Kidney epithelial cell (primary cell): Measurements from ENCODE around the gene ELOVL6. TPM values are rescaled to one million over a fixed set of nuclear protein-coding genes. Genes with fewer than 3 reads are reported as not detected.
"Not testable (repeated sequence)": the region's sequence is repeated elsewhere in the genome, so short reads cannot be mapped to it uniquely, and the experiment has no call there.

Source experiments
- DNase-seq: peaks from one replicate; pipeline ENCODE4 v3.0.0-alpha.2; 2010; ENCODE audit warnings: low read depth
- H3K27me3 ChIP-seq: 2 replicates; pipeline ENCODE4 v1.6.0; 2011; ENCODE audit warnings: low read length; ENCODE audit not compliant: control insufficient read depth, insufficient read depth
- H3K36me3 ChIP-seq: 2 replicates; pipeline ENCODE4 v1.5.1; 2011; ENCODE audit warnings: low read length; ENCODE audit not compliant: control insufficient read depth, insufficient read depth
- H3K4me3 ChIP-seq: 2 replicates; pipeline ENCODE4 v1.5.1; 2011; ENCODE audit warnings: low read depth, mild to moderate bottlenecking, control low read depth, low read length
- total RNA-seq: library from RNA; depleted of rRNA; stranded (reverse); fragments of >200 nt; gene quantifications from 2 replicates; pipeline ENCODE4 v1.2.3, GENCODE V29; 2015
- TF ChIP-seq, protein P1 (sequence below): IDR thresholded peaks from 2 replicates; pipeline ENCODE4 v1.5.1; 2011; ENCODE audit warnings: mild to moderate bottlenecking, moderate library complexity, low read length, control low read depth, inconsistent platforms; ENCODE audit not compliant: insufficient read depth, poor library complexity, severe bottlenecking

ELOVL6 gene
- total RNA-seq, 1 donor from 2014 or later = 21.6 TPM

DNA sequence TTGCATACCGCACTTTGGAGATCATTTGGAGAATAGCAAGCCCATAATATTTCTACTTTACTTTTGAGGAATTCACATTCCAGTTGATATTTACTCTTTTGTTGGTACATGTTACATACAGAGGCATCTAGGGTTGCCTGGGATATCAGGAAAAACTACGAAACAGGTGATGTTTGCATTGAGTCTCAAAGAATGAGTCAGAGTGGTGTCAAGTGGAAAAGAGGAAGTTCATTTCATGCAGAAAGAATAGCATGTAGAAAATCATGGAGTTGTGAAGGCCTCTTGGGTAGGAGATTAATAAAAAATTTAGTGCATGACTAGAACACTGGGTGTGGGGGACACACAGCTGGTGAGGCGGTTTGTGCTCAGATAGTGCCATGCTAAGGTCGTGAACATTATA is 33.5 kb upstream of the ELOVL6 start:
- TF ChIP-seq, protein P1, sequence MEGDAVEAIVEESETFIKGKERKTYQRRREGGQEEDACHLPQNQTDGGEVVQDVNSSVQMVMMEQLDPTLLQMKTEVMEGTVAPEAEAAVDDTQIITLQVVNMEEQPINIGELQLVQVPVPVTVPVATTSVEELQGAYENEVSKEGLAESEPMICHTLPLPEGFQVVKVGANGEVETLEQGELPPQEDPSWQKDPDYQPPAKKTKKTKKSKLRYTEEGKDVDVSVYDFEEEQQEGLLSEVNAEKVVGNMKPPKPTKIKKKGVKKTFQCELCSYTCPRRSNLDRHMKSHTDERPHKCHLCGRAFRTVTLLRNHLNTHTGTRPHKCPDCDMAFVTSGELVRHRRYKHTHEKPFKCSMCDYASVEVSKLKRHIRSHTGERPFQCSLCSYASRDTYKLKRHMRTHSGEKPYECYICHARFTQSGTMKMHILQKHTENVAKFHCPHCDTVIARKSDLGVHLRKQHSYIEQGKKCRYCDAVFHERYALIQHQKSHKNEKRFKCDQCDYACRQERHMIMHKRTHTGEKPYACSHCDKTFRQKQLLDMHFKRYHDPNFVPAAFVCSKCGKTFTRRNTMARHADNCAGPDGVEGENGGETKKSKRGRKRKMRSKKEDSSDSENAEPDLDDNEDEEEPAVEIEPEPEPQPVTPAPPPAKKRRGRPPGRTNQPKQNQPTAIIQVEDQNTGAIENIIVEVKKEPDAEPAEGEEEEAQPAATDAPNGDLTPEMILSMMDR = no peak
- DNase-seq = no peak
- Histone ChIP-seq H3K4me3 (no peak overlapping the region), H3K27me3 (no peaks in the 10 kb centered on the region), H3K36me3 (no peaks in the 10 kb centered on the region)

DNA sequence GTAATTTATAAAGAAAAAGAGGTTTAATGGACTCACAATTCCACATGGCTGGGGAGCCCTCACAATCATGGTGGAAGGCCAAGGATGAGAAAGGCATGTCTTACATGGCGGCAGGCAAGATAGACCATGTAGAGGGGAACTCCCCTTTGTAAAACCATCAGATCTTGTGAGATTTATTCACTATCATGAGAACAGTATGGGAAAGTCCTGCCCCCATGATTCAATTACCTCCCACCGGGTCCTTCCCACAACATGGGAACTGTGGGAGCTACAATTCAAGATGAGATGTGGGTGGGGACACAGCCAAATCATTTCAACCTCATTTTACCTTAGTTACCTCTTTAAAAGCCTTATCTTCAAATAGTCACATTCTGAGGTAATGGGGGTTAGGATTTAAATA is 30.9 kb upstream of the ELOVL6 start:
- Histone ChIP-seq H3K36me3 (no peaks in the 10 kb centered on the region), H3K27me3 (no peaks in the 10 kb centered on the region), H3K4me3 (no peak overlapping the region)
- TF ChIP-seq, protein P1 = no peak
- no peak for DNase-seq

DNA sequence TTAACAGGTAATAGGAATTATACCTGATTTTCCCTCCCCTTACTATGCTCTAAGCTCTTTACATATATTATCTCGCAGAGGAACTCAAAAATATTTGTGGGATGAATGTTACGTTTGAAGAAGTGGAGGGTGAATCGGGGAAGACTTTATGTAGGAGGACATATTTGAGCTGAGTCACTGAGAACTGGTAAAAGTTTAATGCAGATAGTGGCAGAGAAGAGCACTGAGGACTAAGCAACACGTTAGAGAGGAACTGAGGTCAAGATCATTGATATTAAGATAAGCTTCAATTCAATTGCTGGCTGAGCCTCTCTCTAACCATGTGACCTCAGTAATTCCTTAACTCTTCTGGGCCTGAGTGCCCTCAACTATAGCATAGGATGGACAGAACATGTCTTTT is 26.4 kb upstream of the ELOVL6 start:
- H3K4me3 ChIP-seq = no peak overlapping the region
- H3K36me3 ChIP-seq = no peaks in the 10 kb centered on the region
- no peak for DNase-seq
- no peaks in the 10 kb centered on the region for H3K27me3 ChIP-seq
- TF ChIP-seq, protein P1 = no peak

DNA sequence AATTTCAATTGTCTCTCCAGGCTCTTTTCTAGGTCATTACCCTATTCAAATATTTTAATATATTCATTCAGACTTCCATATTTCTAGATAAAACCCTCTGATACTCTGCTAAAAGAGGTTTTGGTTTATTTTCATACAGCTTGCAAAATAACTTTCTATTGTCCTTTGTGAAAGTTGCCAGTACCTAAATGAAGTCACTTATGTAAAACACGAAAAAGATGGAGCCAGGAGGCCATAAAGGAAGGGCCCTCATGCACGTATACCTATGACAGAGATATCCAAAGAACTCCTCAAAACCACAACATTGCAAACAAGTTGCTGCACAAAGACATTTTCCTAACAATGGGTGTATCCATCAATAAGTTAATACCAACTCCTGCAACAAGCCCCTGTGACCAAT is 25.7 kb upstream of the ELOVL6 start:
- Histone ChIP-seq H3K36me3 (no peaks in the 10 kb centered on the region), H3K27me3 (no peaks in the 10 kb centered on the region), H3K4me3 (no peak overlapping the region)
- TF ChIP-seq, protein P1 = no peak
- no peak for DNase-seq

DNA sequence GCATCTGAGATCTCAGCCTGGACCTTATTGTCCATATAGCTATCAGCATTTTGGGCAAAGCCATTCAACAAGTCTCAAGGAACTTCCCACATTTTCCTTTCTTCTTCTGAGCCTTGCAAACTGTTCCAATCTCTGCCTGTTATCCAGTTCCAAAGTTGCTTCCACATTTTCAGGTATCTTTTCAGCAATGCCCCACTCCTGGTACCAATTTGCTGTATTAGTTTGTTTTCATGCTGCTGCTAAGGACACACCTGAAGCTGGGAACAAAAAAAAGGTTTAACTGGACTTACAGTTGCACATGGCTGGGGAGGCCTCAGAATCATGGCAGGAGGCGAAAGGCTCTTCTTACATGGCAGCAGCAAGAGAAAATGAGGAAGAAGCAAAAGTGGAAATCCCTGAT is 20.5 kb upstream of the ELOVL6 start:
- not testable (repeated sequence) for H3K36me3 ChIP-seq, DNase-seq, H3K27me3 ChIP-seq, H3K4me3 ChIP-seq

DNA sequence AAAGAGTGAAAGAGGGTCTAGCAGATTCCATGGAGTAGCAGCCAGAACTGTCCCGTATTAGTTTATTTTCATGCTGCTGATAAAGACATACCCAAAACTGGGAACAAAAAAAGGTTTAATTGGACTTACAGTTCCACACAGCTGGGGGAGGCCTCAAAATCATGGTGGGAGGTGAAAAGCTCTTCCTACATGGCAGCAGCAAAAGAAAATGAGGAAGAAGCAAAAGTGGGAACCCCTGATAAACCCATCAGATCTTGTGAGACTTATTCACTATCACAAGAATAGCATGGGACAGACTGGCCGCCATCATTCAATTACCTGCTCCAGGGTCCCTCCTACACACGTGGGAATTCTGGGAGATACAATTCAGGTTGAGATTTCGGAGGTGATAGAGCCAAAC is 18.8 kb upstream of the ELOVL6 start:
- not testable (repeated sequence) for DNase-seq, H3K27me3 ChIP-seq, H3K36me3 ChIP-seq, H3K4me3 ChIP-seq

DNA sequence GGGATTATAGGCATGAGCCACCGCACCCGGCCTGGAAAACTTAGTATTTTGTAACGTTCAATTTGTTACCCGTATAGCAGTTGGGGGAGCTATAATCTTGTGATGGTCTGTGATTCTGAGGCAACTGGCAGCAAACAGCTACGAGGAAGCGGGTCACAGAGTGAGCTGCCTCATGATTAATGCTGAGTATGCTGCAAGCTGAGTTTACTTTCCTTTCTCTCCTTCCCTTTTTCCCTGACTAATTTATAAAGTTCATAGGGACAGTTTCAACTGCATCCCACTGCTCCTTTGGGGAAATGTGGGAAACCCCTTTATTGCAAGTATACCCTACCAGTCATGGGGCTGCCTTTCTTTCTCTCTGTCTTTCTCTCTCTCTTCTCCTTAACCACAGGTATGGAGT is 17.7 kb upstream of the ELOVL6 start:
- H3K27me3 ChIP-seq = no peaks in the 10 kb centered on the region
- no peak for DNase-seq
- TF ChIP-seq, protein P1 = no peak
- no peak overlapping the region for H3K4me3 ChIP-seq
- H3K36me3 ChIP-seq = no peaks in the 10 kb centered on the region
